ENCODE data around the gene OR5M8.

DNA sequence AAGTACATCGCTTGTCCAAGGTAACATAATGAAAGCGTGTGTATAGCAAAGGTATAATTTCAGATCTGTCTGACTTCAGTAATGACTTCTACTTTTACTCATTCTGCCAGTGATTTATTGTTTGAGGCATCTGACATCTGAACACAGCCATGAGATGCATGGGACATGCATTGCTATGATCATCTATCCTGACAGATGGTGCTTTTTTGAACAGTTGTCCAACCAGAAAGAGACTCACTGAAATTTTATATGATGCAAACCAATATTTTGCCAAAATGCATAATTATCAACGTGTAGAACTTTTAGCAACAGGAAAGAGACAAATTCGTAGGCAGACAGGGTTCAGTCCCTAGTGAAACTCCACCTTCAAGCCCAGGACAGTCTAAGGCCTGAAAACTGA, 37.6 kb downstream of the OR5M8 start:
- TF ChIP-seq, protein P1, sequence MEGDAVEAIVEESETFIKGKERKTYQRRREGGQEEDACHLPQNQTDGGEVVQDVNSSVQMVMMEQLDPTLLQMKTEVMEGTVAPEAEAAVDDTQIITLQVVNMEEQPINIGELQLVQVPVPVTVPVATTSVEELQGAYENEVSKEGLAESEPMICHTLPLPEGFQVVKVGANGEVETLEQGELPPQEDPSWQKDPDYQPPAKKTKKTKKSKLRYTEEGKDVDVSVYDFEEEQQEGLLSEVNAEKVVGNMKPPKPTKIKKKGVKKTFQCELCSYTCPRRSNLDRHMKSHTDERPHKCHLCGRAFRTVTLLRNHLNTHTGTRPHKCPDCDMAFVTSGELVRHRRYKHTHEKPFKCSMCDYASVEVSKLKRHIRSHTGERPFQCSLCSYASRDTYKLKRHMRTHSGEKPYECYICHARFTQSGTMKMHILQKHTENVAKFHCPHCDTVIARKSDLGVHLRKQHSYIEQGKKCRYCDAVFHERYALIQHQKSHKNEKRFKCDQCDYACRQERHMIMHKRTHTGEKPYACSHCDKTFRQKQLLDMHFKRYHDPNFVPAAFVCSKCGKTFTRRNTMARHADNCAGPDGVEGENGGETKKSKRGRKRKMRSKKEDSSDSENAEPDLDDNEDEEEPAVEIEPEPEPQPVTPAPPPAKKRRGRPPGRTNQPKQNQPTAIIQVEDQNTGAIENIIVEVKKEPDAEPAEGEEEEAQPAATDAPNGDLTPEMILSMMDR (IDR thresholded peaks at IDR 0.05): no peak
- no peak for TF ChIP-seq POLR2A (IDR thresholded peaks at IDR 0.05)
